ENCODE measurements around the gene KIF20B. TPM values are rescaled to one million over a fixed set of nuclear protein-coding genes. Genes with fewer than 3 reads are reported as not detected.
"Not testable (repeated sequence)": the region's sequence is repeated elsewhere in the genome, so short reads cannot be mapped to it uniquely, and the experiment has no call there.

Gene KIF20B
- total RNA-seq, 1 experiment from 2014 or later, result 48.1 TPM

DNA sequence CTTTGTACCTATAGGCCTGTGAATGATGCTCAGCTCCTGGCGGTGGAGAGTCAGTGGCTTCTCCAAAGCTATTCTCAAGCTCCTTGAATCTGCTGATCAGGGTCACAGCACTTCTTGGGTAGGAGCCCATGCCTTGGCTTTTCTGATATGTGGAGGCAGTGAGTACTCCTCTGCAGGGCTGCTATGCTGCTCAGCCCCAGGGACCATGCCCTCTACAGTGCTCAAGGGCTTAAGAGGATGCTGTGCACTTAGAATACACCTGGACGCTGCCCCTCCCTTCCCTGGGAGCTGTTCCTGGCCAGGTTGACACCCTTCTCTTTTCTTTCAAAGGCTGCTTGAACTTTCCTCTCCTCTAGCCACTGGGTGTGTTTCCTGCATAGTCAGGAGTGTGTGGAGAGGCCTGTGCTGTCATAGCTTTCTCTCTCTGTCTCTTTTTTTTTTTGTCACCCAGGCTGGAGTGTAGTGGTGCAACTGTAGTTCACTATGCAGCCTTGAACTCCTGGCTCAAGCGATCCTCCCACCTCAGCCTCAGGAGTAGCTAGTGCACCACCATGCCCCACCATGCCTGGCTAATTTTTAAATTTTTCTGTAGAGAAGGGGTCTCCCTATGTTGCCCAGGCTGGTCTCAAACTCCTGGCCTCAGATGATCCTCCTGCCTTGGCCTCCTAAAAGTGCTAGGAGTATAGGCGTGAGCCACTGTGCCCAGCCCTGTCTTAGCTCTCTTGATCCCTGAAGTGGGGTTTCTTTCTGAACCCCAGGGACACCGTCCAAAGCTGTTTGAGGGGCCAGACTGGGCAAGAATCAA is 113.9 kb downstream of the KIF20B start:
- Histone ChIP-seq H3K27me3 (ENCODE audit: control insufficient read depth, insufficient read depth, low read length) (no peaks in the 10 kb centered on the region), H3K9me3 (ENCODE audit: control insufficient read depth, insufficient read depth, low read depth, low read length) (no peaks in the 10 kb centered on the region), H3K36me3 (ENCODE audit: control insufficient read depth, insufficient read depth, low read length) (no peaks in the 10 kb centered on the region), H3K4me3 (ENCODE audit: low read depth in 2 of 2, low read length in 2 of 2) (no peak overlapping the region), H3K27ac (ENCODE audit: low read length) (no peak overlapping the region), H3K4me1 (ENCODE audit: control insufficient read depth, insufficient read depth, low read length) (no peaks in the 10 kb centered on the region)
- in situ Hi-C loops (cut with HindIII; ENCODE audit: low pct_unique_long_range_greater_than_20kb, low sequenced_read_pairs) (no loop called here), intact Hi-C loops (cut with micrococcal nuclease; ENCODE audit: unreplicated experiment) (no loop called here)
- no peak for TF ChIP-seq SIN3A (IDR thresholded peaks at IDR 0.05; ENCODE audit: borderline replicate concordance, insufficient read depth, low read depth, low read length)
- TF ChIP-seq POLR2AphosphoS5 (IDR thresholded peaks at IDR 0.05; ENCODE audit: low read depth, low read length), result no peak
- no peak for TF ChIP-seq TCF7L2 (IDR thresholded peaks at IDR 0.05; ENCODE audit: low read depth, low read length)
- no peak for TF ChIP-seq REST (IDR thresholded peaks at IDR 0.05; ENCODE audit: insufficient read depth in 1 of 2, low read depth in 2 of 2, low read length in 1 of 2)
- TF ChIP-seq, protein P1, sequence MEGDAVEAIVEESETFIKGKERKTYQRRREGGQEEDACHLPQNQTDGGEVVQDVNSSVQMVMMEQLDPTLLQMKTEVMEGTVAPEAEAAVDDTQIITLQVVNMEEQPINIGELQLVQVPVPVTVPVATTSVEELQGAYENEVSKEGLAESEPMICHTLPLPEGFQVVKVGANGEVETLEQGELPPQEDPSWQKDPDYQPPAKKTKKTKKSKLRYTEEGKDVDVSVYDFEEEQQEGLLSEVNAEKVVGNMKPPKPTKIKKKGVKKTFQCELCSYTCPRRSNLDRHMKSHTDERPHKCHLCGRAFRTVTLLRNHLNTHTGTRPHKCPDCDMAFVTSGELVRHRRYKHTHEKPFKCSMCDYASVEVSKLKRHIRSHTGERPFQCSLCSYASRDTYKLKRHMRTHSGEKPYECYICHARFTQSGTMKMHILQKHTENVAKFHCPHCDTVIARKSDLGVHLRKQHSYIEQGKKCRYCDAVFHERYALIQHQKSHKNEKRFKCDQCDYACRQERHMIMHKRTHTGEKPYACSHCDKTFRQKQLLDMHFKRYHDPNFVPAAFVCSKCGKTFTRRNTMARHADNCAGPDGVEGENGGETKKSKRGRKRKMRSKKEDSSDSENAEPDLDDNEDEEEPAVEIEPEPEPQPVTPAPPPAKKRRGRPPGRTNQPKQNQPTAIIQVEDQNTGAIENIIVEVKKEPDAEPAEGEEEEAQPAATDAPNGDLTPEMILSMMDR (IDR thresholded peaks at IDR 0.05), result no peak
- POLR2A ChIA-PET, result no interaction called here
- no TSS peak for BruUV-seq (replicated peaks)
- no peak for ATAC-seq
- CTCF ChIA-PET, result interaction anchor here (0.6 kb wide), 1 partner anchor 1024 kb away, joined by 3 read pairs; no protein-coding TSS in a partner anchor
- DNase-seq (ENCODE audit: low read depth, low spot score), result no peak

DNA sequence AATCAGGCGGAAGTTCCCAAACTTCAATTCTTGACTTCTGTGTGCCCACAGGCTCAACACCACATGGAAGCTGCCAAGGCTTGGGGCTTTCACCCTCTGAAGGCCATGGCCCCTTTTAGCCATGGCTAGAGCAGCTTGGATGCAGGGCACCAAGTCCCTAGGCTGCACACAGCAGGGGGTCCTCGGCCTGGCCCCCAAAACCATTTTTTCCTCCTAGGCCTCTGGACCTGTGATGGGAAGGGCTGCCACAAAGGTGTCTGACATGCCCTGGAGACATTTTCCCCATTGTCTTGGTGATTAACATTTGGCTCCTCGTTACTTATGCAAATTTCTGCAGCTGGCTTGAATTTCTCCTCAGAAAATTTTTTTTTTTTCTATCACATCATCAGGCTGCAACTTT is 117.6 kb downstream of the KIF20B start:
- H3K36me3 ChIP-seq (ENCODE audit: control insufficient read depth, insufficient read depth, low read length); H3K4me1 ChIP-seq (ENCODE audit: control insufficient read depth, insufficient read depth, low read length); H3K27me3 ChIP-seq (ENCODE audit: control insufficient read depth, insufficient read depth, low read length); CTCF ChIA-PET; DNase-seq (ENCODE audit: low read depth, low spot score); H3K27ac ChIP-seq (ENCODE audit: low read length); intact Hi-C loops (cut with micrococcal nuclease; ENCODE audit: unreplicated experiment); H3K4me3 ChIP-seq (ENCODE audit: low read depth in 2 of 2, low read length in 2 of 2); H3K9me3 ChIP-seq (ENCODE audit: control insufficient read depth, insufficient read depth, low read depth, low read length); ATAC-seq; in situ Hi-C loops (cut with HindIII; ENCODE audit: low pct_unique_long_range_greater_than_20kb, low sequenced_read_pairs); BruUV-seq (replicated peaks); POLR2A ChIA-PET: not testable (repeated sequence)

Other genes starting within 250 kb of the KIF20B start
- not detected for gene SLC16A12, start 166.0 kb upstream of the KIF20B start, total RNA-seq (2021; ENCODE audit: unreplicated experiment)
- gene PANK1, start 56.3 kb upstream of the KIF20B start, total RNA-seq (2021; ENCODE audit: unreplicated experiment), result 11.0 TPM